ENCODE data around the gene DYNC2LI1. TPM values are rescaled to one million over a fixed set of nuclear protein-coding genes. Genes with fewer than 3 reads are reported as not detected.

The DYNC2LI1 gene
- total and polyA plus RNA-seq, 2 donors from 2014 or later = 41.5 to 54.4 TPM

DNA sequence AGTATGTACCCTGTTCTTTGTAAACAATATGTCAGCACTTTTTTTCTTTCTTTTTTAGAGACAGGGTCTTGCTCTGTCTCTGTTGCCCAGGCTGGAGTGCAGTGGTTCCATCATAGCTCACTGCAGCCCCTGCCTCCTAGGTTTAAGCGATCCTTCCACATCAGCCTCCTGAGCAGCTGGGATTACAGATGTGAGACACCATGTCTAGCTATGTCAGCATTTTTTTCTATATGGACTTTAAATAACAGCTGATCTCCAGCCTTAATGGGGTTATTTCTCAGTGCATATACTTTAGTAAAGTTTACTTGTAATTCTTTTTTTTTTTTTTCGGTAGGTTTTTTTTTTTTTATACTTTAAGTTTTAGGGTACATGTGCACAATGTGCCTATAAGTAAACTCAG lies 38.2 kb downstream of the DYNC2LI1 start:
- DNase-seq = no peak
- Histone ChIP-seq H3K9me3 (ENCODE audit: control insufficient read depth in 2 of 3, insufficient read depth in 1 of 3, low read length in 3 of 3) (no peaks in the 10 kb centered on the region), H3K4me1 (ENCODE audit: control insufficient read depth in 2 of 3, insufficient read depth in 2 of 3, low read depth in 1 of 3, low read length in 3 of 3) (no peaks in the 10 kb centered on the region), H3K27ac (ENCODE audit: low read depth in 2 of 2, low read length in 2 of 2) (no peak overlapping the region), H3K4me3 (ENCODE audit: low read length in 3 of 3) (no peak overlapping the region), H3K27me3 (ENCODE audit: control insufficient read depth, insufficient read depth, low read length) (no peaks in the 10 kb centered on the region), H3K9ac (ENCODE audit: low read length in 3 of 3) (no peak overlapping the region), H3K36me3 (ENCODE audit: control insufficient read depth in 2 of 3, insufficient read depth in 3 of 3, low read length in 3 of 3) (peaks cover 2 to 7% (median 2%) of the 10 kb centered on the region in 3 donors)
- intact Hi-C loops (cut with DNase I) = no loop called here
- TF ChIP-seq, protein P1, sequence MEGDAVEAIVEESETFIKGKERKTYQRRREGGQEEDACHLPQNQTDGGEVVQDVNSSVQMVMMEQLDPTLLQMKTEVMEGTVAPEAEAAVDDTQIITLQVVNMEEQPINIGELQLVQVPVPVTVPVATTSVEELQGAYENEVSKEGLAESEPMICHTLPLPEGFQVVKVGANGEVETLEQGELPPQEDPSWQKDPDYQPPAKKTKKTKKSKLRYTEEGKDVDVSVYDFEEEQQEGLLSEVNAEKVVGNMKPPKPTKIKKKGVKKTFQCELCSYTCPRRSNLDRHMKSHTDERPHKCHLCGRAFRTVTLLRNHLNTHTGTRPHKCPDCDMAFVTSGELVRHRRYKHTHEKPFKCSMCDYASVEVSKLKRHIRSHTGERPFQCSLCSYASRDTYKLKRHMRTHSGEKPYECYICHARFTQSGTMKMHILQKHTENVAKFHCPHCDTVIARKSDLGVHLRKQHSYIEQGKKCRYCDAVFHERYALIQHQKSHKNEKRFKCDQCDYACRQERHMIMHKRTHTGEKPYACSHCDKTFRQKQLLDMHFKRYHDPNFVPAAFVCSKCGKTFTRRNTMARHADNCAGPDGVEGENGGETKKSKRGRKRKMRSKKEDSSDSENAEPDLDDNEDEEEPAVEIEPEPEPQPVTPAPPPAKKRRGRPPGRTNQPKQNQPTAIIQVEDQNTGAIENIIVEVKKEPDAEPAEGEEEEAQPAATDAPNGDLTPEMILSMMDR (IDR thresholded peaks at IDR 0.05; ENCODE audit: borderline replicate concordance, extremely low read depth, insufficient read depth) = no peak
- FAIRE-seq = peak; percentile 33

DNA sequence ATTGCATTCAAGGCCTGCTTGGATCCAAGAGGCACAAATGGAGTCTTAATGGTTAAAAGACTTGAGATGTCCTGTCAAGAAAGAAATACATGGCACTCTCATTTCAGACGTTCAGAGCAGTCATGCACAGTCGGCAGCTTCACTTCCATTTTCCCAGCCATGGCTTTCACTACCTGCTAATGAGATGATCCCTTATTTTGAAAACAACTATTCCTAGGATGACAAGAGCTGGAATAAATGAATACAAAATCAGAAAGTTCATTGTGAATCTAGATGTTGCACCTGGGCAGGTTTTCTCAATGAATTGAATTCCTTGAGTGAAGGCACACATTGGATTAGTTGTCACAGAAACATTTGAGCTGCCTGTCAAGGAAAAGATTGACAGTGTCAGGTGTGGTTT lies 39.1 kb downstream of the DYNC2LI1 start:
- no peak for DNase-seq

DNA sequence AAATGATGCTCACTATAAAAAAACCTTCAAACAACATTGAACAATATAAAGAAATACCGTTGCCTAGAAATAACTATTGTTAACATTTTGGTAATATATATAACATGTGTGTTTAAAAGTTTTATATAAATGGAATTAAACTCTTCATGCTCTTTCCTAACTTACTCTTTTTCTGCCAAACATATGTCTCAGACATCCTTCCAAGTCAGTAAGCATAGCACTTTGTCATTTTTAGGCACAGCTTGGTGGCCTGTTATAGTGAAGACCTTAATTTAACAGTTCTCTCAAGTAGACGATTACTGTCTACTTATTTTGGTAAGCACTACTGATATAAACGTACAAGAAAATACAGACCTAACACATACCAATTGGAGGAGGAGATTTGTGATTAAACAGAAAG lies 40.9 kb downstream of the DYNC2LI1 start:
- intact Hi-C loops (cut with DNase I) = no loop called here
- Histone ChIP-seq H3K36me3 (ENCODE audit: control insufficient read depth in 2 of 3, insufficient read depth in 3 of 3, low read length in 3 of 3) (peaks cover 2 to 7% (median 2%) of the 10 kb centered on the region in 3 donors), H3K9me3 (ENCODE audit: control insufficient read depth in 2 of 3, insufficient read depth in 1 of 3, low read length in 3 of 3) (no peaks in the 10 kb centered on the region), H3K4me3 (ENCODE audit: low read length in 3 of 3) (no peak overlapping the region), H3K9ac (ENCODE audit: low read length in 3 of 3) (no peak overlapping the region), H3K27me3 (ENCODE audit: control insufficient read depth, insufficient read depth, low read length) (no peaks in the 10 kb centered on the region), H3K27ac (ENCODE audit: low read depth in 2 of 2, low read length in 2 of 2) (no peak overlapping the region), H3K4me1 (ENCODE audit: control insufficient read depth in 2 of 3, insufficient read depth in 2 of 3, low read depth in 1 of 3, low read length in 3 of 3) (no peaks in the 10 kb centered on the region)
- TF ChIP-seq, protein P1 (IDR thresholded peaks at IDR 0.05; ENCODE audit: borderline replicate concordance, extremely low read depth, insufficient read depth) = no peak
- no peak for FAIRE-seq
- no peak for DNase-seq

More for the DNA sequence above, 39.1 kb downstream of the DYNC2LI1 start:
- no peak overlapping the region for H3K9ac ChIP-seq (ENCODE audit: low read length in 3 of 3)
- FAIRE-seq = no peak
- H3K27me3 ChIP-seq (ENCODE audit: control insufficient read depth, insufficient read depth, low read length) = no peaks in the 10 kb centered on the region
- no peak overlapping the region for H3K4me3 ChIP-seq (ENCODE audit: low read length in 3 of 3)
- TF ChIP-seq, protein P1 (IDR thresholded peaks at IDR 0.05; ENCODE audit: borderline replicate concordance, extremely low read depth, insufficient read depth) = no peak
- no peaks in the 10 kb centered on the region for H3K4me1 ChIP-seq (ENCODE audit: control insufficient read depth in 2 of 3, insufficient read depth in 2 of 3, low read depth in 1 of 3, low read length in 3 of 3)
- H3K27ac ChIP-seq (ENCODE audit: low read depth in 2 of 2, low read length in 2 of 2) = no peak overlapping the region
- no peaks in the 10 kb centered on the region for H3K9me3 ChIP-seq (ENCODE audit: control insufficient read depth in 2 of 3, insufficient read depth in 1 of 3, low read length in 3 of 3)
- intact Hi-C loops (cut with DNase I) = no loop called here
- peaks cover 2 to 7% (median 2%) of the 10 kb centered on the region in 3 donors for H3K36me3 ChIP-seq (ENCODE audit: control insufficient read depth in 2 of 3, insufficient read depth in 3 of 3, low read length in 3 of 3)

DNA sequence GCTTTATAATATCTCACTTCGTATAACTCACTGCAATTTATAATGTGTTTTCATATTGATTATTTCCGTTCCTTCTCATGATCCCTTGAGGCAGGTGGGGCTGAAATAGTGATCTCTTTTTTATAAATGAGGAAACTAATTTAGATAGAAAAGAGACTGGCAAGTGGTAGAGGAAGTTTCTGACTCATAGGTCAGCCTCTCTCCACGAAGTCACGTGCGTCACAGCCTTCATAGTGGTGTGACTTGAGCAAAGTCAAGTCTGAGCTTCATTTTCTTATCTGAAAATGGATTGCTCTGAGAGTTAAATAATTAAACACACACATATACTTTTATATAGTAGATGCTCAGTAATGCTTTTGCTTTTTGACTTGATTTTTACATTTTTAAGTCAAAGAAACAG lies 44.9 kb downstream of the DYNC2LI1 start:
- intact Hi-C loops (cut with DNase I) = no loop called here
- no peak for FAIRE-seq
- no peaks in the 10 kb centered on the region for H3K4me1 ChIP-seq (ENCODE audit: control insufficient read depth in 2 of 3, insufficient read depth in 2 of 3, low read depth in 1 of 3, low read length in 3 of 3)
- no peak overlapping the region for H3K4me3 ChIP-seq (ENCODE audit: low read length in 3 of 3)
- no peak overlapping the region for H3K27ac ChIP-seq (ENCODE audit: low read depth in 2 of 2, low read length in 2 of 2)
- TF ChIP-seq, protein P1 (IDR thresholded peaks at IDR 0.05; ENCODE audit: borderline replicate concordance, extremely low read depth, insufficient read depth) = no peak
- no peaks in the 10 kb centered on the region for H3K9me3 ChIP-seq (ENCODE audit: control insufficient read depth in 2 of 3, insufficient read depth in 1 of 3, low read length in 3 of 3)
- no peak overlapping the region for H3K9ac ChIP-seq (ENCODE audit: low read length in 3 of 3)
- H3K36me3 ChIP-seq (ENCODE audit: control insufficient read depth in 2 of 3, insufficient read depth in 3 of 3, low read length in 3 of 3) = peaks cover 0 to 2% (median 0%) of the 10 kb centered on the region in 3 donors
- H3K27me3 ChIP-seq (ENCODE audit: control insufficient read depth, insufficient read depth, low read length) = no peaks in the 10 kb centered on the region
- DNase-seq = no peak

Data from kidney (tissue), 14 donors.